NK-92 (cell line): ENCODE results near the gene UTF1.
A peak's percentile ranks its signal among the peaks of the same experiment; 100 is the strongest.

ENCODE experiments used
- DNase-seq: peaks from one replicate; lab custom pipeline; 2025; ENCODE audit not compliant: unreplicated experiment; lab: John Stamatoyannopoulos, UW

UTF1 gene

GRCh38 chr10:133245439-133246235 is 15.6 kb downstream of the UTF1 start:
- no peak for DNase-seq

DNA sequence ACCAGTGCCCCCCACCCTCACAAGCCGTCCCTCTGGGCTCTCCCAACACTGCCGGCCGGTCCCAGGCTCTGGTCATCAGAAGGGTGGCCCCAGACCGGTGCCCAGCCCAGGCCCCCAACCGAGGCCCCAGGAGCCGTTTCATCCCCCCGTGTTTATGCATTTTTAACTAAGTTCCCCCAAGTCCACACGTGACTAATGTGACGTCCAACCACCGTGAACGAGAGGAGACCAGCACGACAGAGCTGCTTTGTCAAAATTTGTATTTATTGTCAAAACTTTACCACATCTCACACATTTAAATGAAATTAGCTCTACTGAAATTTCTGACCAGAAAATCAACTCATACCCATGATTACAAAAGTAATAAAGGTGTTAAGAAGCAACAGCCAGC is 16.2 kb downstream of the UTF1 start:
- no peak for DNase-seq

GRCh38 chr10:133247681-133248333 is 17.8 kb downstream of the UTF1 start:
- DNase-seq: no peak

- no peak for DNase-seq
Observed at GRCh38 chr10:133248334-133248715, 18.3 kb downstream of the UTF1 start.

- DNase-seq: no peak
Observed at GRCh38 chr10:133249094-133249780, 19.2 kb downstream of the UTF1 start.

DNA sequence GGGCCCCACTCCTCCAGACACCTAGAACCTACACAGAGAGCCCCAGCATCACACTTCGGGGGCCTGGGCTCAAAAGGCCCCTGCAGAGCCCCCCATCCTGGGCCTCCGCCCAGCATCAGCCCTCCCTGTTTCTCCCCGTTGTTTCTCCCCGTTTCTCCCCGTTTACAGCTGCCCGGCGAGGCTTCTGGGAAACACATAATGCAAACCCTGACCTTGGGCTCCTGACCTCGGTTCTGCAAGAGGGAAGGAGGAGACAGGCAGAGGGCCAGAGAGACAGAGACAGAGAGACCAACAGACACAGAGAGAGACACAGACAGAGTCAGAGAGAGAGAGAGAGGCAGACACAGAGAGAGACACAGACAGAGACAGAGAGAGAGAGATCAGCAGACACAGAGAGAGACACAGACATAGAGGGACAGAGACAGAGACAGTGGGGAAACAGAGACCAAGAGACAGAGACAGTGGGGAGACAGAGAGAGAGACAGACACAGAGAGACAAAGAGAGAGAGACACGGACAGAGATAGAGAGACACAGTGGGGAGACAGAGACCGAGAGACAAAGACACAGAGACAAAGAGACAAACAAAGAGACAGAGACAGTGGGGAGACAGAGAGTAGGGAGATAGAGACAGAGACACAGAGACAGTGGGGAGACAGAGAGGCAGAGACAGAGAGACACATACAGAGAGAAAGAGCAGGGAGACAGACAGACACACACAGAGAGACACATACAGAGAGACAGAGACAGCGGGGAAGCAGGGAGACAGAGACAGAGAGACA is 20.1 kb downstream of the UTF1 start:
- DNase-seq: no peak

GRCh38 chr10:133251388-133252222 is 21.6 kb downstream of the UTF1 start:
- DNase-seq: no peak

DNA sequence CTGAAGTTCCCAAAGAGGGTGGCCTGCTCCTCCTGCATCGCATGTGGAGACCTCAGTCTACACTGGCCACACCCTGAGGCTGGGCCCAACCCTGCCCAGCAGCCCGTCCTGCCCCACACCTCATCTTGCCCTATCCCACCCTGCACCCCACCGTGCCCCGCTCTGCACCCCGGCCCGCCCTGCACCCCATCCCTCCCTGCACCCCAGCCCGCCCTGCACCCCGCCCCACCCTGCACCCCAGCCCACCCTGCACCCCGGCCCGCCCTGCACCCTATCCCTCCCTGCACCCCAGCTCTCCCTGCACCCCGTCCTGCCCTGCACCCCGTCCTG is 22.2 kb downstream of the UTF1 start:
- DNase-seq: no peak

DNA sequence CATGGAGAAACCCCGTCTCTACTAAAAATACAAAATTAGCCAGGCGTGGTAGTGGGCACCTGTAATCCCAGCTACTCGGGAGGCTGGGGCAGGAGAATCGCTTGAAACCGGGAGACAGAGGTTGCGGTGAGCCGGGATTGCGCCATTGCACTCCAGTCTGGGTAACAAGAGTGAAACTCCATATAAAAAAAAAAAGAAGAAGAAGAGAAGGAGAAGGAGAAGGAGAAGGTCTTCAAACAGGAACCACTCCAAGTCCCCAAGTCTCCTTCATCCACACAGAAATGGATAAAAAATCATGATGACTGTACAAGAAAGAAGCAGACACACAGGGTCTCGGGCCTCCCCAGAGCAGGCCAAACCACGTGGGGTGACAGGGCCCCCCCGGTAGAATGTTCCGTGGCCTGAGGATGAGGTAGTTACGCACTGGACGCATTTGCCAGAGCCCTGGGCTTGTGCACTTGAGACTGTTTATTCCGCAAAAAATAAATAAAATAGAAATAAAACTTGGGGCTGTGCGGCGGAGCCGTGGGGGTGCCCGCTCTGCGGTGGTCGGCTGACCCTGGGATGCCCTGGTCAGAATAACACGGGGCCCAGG is 23.4 kb downstream of the UTF1 start:
- DNase-seq: no peak

DNA sequence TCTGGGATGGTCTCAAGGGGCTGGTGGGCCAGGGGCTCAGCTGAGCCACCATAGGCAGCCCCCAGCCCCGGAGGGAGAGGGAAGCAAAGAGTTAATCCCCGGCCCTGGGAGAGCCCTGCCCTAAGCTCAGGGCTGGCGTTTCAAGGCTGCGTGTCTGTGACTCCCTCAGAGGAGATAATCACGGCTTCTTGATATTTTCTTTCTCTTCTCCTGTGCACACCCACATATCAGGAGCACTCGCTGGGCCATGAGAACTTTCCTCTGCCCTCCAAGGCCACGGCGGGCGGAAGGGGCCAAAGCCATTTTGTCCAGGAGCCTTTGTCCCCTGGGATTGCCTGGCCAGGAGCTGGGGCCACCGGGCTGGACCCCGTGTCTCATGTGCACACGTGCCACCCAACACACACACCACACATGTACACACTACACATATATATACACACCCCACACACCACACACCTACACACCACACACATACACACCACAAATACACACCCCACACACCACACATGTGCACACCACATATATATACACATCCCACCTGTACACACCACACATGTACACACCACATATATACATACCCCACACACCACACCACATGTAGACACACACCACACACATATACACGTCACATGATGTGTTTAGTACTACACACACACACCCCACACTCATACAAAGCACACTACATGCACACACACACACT is 24.6 kb downstream of the UTF1 start:
- DNase-seq: no peak

- DNase-seq: no peak
Observed at GRCh38 chr10:133255323-133255722, 25.3 kb downstream of the UTF1 start.

DNA sequence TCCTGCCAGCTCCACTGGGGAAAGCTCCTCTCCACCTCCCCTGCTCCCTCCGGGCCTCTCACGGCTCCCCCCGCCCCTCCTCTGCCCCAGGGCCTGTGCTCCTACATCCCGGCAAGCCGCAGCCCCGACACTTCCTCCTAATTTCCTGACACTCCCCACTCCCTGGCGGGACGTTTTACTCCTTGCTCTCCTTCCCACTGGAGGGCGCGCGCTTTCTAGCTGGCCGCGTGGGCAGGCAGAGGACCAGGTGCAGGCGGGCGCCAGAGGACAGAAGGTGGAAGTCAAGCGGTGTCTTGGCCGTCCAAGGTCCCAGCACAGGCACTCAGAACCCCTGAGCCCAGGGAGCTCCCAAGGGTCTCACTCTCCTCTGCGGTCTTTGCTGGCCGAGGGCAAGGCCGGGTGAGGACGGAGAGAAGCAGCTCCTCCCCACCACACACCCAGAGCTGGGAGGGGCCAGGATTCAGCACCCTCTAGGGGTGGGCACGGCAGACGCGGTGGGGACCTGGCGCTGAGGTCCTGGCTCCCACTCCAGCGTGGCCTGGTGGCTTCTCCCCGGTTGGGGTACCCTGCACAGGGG is 27.6 kb downstream of the UTF1 start:
- DNase-seq: no peak

DNA sequence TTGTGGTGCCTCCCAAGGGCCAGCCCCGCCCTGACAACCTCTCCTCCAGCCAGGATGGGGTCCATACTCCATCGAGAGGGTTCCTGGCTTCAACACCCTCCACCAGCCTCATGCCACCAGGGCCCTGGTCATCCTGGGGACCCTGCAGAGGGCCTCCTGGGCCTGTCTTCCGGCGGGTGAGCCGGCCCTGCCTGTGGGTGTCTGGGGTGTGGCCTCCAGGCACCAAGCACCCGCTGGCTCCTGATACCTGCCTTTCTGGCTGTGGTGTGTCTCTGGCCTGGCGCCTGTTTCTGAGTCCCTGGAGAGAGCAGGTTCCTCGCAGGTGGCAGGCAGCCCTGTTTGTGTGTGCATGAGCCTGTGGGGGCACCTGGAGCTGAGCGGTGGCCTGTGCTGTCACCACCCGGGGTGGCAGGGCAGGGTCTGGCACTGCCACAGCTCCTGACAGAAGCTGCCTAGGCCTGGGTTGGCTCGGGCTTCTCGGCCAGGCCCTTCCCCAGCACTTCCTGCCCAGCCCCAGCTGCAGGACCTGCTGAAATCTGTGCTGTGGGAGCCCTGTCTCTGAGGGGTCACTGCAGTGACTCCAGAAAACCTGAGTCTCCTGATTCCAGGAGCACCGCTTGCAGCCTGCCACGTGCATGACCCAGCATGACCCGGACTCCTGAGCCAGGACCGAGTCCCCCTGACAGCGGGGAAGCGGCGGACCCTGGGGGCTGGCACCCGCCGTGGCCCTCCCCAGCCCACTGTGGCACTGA is 28.2 kb downstream of the UTF1 start:
- DNase-seq: no peak

DNA sequence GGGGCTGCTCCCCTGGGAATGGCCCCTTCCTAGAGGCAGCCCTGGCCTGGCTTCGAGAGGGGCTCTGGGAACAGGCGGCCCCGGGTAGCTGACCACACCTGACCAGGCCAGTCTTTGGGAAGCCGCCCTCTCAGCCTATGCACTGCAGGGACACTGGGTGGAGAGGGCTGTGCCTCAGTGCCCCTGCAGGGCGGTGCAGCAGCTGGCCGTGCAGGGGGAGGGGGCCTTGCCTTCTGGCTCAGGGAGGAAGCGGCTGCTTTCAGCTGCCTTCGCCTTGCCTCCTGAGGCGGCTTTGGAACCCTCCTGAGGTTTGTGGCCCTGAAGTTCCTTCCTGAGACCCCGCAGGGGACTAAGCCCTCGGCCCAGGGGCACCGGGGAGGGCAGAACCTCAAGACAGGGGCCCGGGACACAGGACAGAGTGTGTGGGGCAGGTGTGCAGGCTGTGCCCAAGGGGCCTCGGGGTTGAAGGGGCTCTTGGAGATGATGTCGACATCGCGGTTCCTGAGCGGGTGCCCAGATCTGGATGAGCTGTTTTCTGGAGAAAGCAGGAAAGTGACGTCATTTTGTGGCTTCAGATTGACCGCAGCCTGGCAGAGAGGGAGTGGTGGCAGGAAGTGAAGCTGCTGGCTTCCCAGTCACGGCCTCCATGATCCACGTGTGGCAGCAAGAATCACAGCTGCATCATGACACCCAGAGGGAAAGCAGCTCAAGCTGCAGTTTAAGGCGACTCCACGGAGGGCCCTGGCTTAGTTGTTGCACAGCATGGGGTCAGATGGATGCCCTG is 29.0 kb downstream of the UTF1 start:
- no peak for DNase-seq

- DNase-seq: no peak
Observed at GRCh38 chr10:133259602-133259989, 29.6 kb downstream of the UTF1 start.

GRCh38 chr10:133260895-133261725 is 31.1 kb downstream of the UTF1 start:
- DNase-seq: no peak

- DNase-seq: peak; percentile 20
Observed at GRCh38 chr10:133261726-133262325, 31.8 kb downstream of the UTF1 start.
